Measurements from ENCODE around the gene CDK5RAP2. TPM values are rescaled to one million over a fixed set of nuclear protein-coding genes. Genes with fewer than 3 reads are reported as not detected.

The CDK5RAP2 gene
- total RNA-seq, 1 donor from 2014 or later = 48.2 TPM

GRCh38 chr9:120446671-120447070 lies 133.3 kb downstream of the CDK5RAP2 start:
- no peak for DNase-seq (ENCODE audit: low spot score)
- intact Hi-C loops (cut with DNase I) = no loop called here

GRCh38 chr9:120443976-120444375 lies 136.0 kb downstream of the CDK5RAP2 start:
- intact Hi-C loops (cut with DNase I) = no loop called here
- no peak for DNase-seq (ENCODE audit: low spot score)

- no peak for DNase-seq (ENCODE audit: low spot score)
- intact Hi-C loops (cut with DNase I) = no loop called here
These were observed 136.5 kb downstream of the CDK5RAP2 start for GRCh38 chr9:120443489-120443888.

- DNase-seq (ENCODE audit: low spot score) = no peak
- intact Hi-C loops (cut with DNase I) = no loop called here
These were observed 137.5 kb downstream of the CDK5RAP2 start for GRCh38 chr9:120442308-120442995.

- no peak for DNase-seq (ENCODE audit: low spot score)
- intact Hi-C loops (cut with DNase I) = no loop called here
These were observed 138.3 kb downstream of the CDK5RAP2 start for GRCh38 chr9:120441426-120442307.

- intact Hi-C loops (cut with DNase I) = no loop called here
- no peak for DNase-seq (ENCODE audit: low spot score)
These were observed 139.2 kb downstream of the CDK5RAP2 start for GRCh38 chr9:120440791-120441190.

- no peak for DNase-seq (ENCODE audit: low spot score)
These were observed 140.0 kb downstream of the CDK5RAP2 start for GRCh38 chr9:120439926-120440325.

GRCh38 chr9:120438836-120439546 lies 141.0 kb downstream of the CDK5RAP2 start:
- no peak for DNase-seq (ENCODE audit: low spot score)
- intact Hi-C loops (cut with DNase I) = no loop called here

More at GRCh38 chr9:120439926-120440325, 140.0 kb downstream of the CDK5RAP2 start:
- intact Hi-C loops (cut with DNase I) = no loop called here

GRCh38 chr9:120438111-120438510 lies 141.9 kb downstream of the CDK5RAP2 start:
- intact Hi-C loops (cut with DNase I) = no loop called here
- no peak for DNase-seq (ENCODE audit: low spot score)

- intact Hi-C loops (cut with DNase I) = no loop called here
- DNase-seq (ENCODE audit: low spot score) = peak; percentile 82
These were observed 142.9 kb downstream of the CDK5RAP2 start for GRCh38 chr9:120436983-120437475.

GRCh38 chr9:120436446-120436845 lies 143.5 kb downstream of the CDK5RAP2 start:
- DNase-seq (ENCODE audit: low spot score) = no peak
- intact Hi-C loops (cut with DNase I) = no loop called here

- no peak for DNase-seq (ENCODE audit: low spot score)
- intact Hi-C loops (cut with DNase I) = no loop called here
These were observed 144.9 kb downstream of the CDK5RAP2 start for GRCh38 chr9:120435091-120435490.

- intact Hi-C loops (cut with DNase I) = no loop called here
- no peak for DNase-seq (ENCODE audit: low spot score)
These were observed 145.4 kb downstream of the CDK5RAP2 start for GRCh38 chr9:120434532-120434931.

- intact Hi-C loops (cut with DNase I) = no loop called here
- no peak for DNase-seq (ENCODE audit: low spot score)
These were observed 146.3 kb downstream of the CDK5RAP2 start for GRCh38 chr9:120433701-120434100.

- DNase-seq (ENCODE audit: low spot score) = no peak
- intact Hi-C loops (cut with DNase I) = no loop called here
These were observed 147.4 kb downstream of the CDK5RAP2 start for GRCh38 chr9:120432600-120432999.

GRCh38 chr9:120431268-120431667 lies 148.7 kb downstream of the CDK5RAP2 start:
- intact Hi-C loops (cut with DNase I) = no loop called here

GRCh38 chr9:120424248-120424647 lies 155.7 kb downstream of the CDK5RAP2 start:
- no peak for DNase-seq (ENCODE audit: low spot score)
- intact Hi-C loops (cut with DNase I) = no loop called here

More at GRCh38 chr9:120431268-120431667, 148.7 kb downstream of the CDK5RAP2 start:
- DNase-seq (ENCODE audit: low spot score) = no peak

GRCh38 chr9:120423812-120424211 lies 156.2 kb downstream of the CDK5RAP2 start:
- no peak for DNase-seq (ENCODE audit: low spot score)
- intact Hi-C loops (cut with DNase I) = no loop called here

- DNase-seq (ENCODE audit: low spot score) = no peak
These were observed 158.0 kb downstream of the CDK5RAP2 start for GRCh38 chr9:120421977-120422376.

GRCh38 chr9:120418315-120418714 lies 161.7 kb downstream of the CDK5RAP2 start:
- no peak for DNase-seq (ENCODE audit: low spot score)
- intact Hi-C loops (cut with DNase I) = no loop called here

More at GRCh38 chr9:120421977-120422376, 158.0 kb downstream of the CDK5RAP2 start:
- intact Hi-C loops (cut with DNase I) = no loop called here
